A673 (cell line): Measurements from ENCODE around the gene LMBR1. TPM values are rescaled to one million over a fixed set of nuclear protein-coding genes. Genes with fewer than 3 reads are reported as not detected.
"Not testable (repeated sequence)": the region's sequence is repeated elsewhere in the genome, so short reads cannot be mapped to it uniquely, and the experiment has no call there.

ENCODE experiments used
- BruUV-seq: library from RNA; stranded (reverse); fragments of 400-500 nt; replicated peaks from 2 replicates; lab custom pipeline; 2021; lab: Mats Ljungman, UMichigan
- CTCF ChIA-PET: fragments of 300-600 bp; sonication (Branson Sonifier 250); formaldehyde crosslinking; loops from one replicate; lab custom pipeline; 2022; ENCODE audit warnings: antibody characterized with exemption; lab: Charles Lee
- POLR2A ChIA-PET: fragments of 300-600 bp; sonication (Branson Sonifier 250); formaldehyde crosslinking; loops from one replicate; lab custom pipeline; 2022; ENCODE audit warnings: antibody characterized with exemption; ENCODE audit not compliant: low non-redundant PET; lab: Charles Lee
- DNase-seq: peaks from one replicate; pipeline ENCODE4 v3.0.0-alpha.2; 2015; ENCODE audit warnings: low spot score
- H3K27ac ChIP-seq: fragments of 200-600 bp; sonication (generic); 2 replicates; pipeline ENCODE4 v1.5.1; 2016; ENCODE audit warnings: mixed run types, low read depth, mild to moderate bottlenecking, mixed read lengths, antibody characterized with exemption, low read length; ENCODE audit not compliant: poor library complexity, severe bottlenecking
- H3K27me3 ChIP-seq: fragments of 200-600 bp; sonication (generic); replicated peaks from 2 replicates; pipeline ENCODE4 v1.6.1; 2017; ENCODE audit warnings: mixed run types, low read depth, mild to moderate bottlenecking, mixed read lengths, antibody characterized with exemption, low read length; ENCODE audit not compliant: insufficient read depth, poor library complexity
- H3K36me3 ChIP-seq: fragments of 200-600 bp; sonication (generic); 2 replicates; pipeline ENCODE4 v1.6.1; 2016; ENCODE audit warnings: mixed run types, mild to moderate bottlenecking, mixed read lengths, antibody characterized with exemption, low read length; ENCODE audit not compliant: insufficient read depth, poor library complexity, severe bottlenecking
- H3K4me1 ChIP-seq: fragments of 200-600 bp; sonication (generic); 2 replicates; pipeline ENCODE4 v1.6.1; 2017; ENCODE audit warnings: mixed run types, mild to moderate bottlenecking, mixed read lengths, antibody characterized with exemption, low read length; ENCODE audit not compliant: insufficient read depth, poor library complexity, severe bottlenecking
- H3K4me3 ChIP-seq: fragments of 200-600 bp; sonication (generic); 2 replicates; pipeline ENCODE4 v1.5.1; 2016; ENCODE audit warnings: low read depth, mixed run types, mild to moderate bottlenecking, mixed read lengths, low read length; ENCODE audit not compliant: poor library complexity, severe bottlenecking
- H3K9me3 ChIP-seq: fragments of 200-600 bp; sonication (generic); 2 replicates; pipeline ENCODE4 v1.6.1; 2016; ENCODE audit warnings: mixed run types, low read depth, mild to moderate bottlenecking, mixed read lengths, antibody characterized with exemption, low read length; ENCODE audit not compliant: poor library complexity, severe bottlenecking
- EZH2 ChIP-seq: fragments of 200-600 bp; sonication (generic); IDR thresholded peaks from 2 replicates; pipeline ENCODE4 v1.6.1; 2017; ENCODE audit warnings: borderline replicate concordance, low read depth, mild to moderate bottlenecking, mixed read lengths, antibody characterized with exemption, low read length; ENCODE audit not compliant: poor library complexity, severe bottlenecking
- intact Hi-C: fragments of 100-400 bp; cut with micrococcal nuclease; formaldehyde crosslinking; loops from one replicate; pipeline ENCODE4 v1.10.0; 2022; ENCODE audit not compliant: unreplicated experiment
- total RNA-seq: library from RNA; stranded (reverse); gene quantifications from 2 replicates; pipeline ENCODE4 v1.2.3, GENCODE V29; 2021
- TF ChIP-seq, protein P1 (sequence below): fragments of 300-800, 200-600 bp; sonication (generic); conservative IDR thresholded peaks from 2 replicates; pipeline ENCODE4 v1.5.1; 2017; ENCODE audit warnings: low read depth, mild to moderate bottlenecking, antibody characterized with exemption, low read length, moderate library complexity, mixed read lengths

The LMBR1 gene
- total RNA-seq, 1 experiment from 2014 or later: 50.7 TPM

DNA sequence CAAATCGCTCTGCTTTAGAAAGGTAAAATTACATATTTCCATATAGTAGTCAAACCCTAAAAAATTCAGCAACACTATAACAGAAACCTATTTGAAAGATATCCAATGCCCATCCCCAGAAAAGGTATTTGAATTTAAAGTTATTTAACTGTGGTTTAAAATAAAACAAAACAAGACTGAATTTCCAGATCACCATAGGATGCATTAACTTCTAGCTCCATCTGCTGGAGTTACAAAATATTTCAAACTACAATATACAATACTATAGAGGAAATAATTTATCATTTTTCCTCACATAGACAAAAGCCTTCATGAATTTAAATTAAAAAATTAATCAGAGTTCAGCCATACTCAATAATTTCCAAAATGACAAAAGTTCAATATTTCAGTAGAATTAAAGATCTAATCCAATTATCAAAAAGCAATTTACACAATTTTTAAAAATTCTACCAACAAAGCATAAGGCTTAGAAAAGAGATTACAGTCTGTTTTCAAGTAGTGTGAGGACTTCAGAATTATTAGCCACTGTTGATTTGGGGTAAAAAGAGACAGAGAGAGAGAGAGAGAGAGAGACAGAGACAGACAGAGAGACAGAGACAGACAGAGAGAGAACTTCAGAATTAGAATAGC is 75.9 kb downstream of the LMBR1 start:
- Histone ChIP-seq H3K4me3 (no peak overlapping the region), H3K27ac (no peak overlapping the region), H3K9me3 (no peaks in the 10 kb centered on the region), H3K27me3 (no peaks in the 10 kb centered on the region), H3K4me1 (no peaks in the 10 kb centered on the region), H3K36me3 (no peaks in the 10 kb centered on the region)
- no TSS peak for BruUV-seq
- DNase-seq: peak; percentile 19
- CTCF ChIA-PET: no interaction called here
- POLR2A ChIA-PET: no interaction called here
- TF ChIP-seq EZH2: no peak
- TF ChIP-seq, protein P1, sequence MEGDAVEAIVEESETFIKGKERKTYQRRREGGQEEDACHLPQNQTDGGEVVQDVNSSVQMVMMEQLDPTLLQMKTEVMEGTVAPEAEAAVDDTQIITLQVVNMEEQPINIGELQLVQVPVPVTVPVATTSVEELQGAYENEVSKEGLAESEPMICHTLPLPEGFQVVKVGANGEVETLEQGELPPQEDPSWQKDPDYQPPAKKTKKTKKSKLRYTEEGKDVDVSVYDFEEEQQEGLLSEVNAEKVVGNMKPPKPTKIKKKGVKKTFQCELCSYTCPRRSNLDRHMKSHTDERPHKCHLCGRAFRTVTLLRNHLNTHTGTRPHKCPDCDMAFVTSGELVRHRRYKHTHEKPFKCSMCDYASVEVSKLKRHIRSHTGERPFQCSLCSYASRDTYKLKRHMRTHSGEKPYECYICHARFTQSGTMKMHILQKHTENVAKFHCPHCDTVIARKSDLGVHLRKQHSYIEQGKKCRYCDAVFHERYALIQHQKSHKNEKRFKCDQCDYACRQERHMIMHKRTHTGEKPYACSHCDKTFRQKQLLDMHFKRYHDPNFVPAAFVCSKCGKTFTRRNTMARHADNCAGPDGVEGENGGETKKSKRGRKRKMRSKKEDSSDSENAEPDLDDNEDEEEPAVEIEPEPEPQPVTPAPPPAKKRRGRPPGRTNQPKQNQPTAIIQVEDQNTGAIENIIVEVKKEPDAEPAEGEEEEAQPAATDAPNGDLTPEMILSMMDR: peak; percentile 57
- intact Hi-C loops: loop anchor here (5.0 to 10.0 kb wide), 2 partner anchors 172 to 1015 kb away; partner anchors contain the start of gene RNF32

DNA sequence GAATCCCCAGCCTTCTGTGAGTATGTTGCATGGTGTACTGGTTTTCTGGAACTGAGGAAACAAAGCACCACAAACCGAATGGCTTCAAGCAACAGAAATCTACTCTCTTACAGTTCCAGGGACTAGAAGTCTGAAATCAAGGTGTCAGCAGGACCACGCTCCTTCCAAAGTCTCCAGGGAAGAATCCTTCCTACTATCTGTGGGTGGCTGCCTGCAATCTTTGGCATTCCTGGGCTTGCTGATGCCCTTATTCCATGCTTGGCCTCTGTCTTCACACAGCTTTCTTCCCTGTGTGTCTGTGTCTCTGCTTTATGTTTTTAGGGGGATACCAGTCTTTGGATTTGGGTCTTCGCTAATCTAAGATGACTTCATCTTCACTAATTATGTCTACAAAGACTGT is 81.3 kb downstream of the LMBR1 start:
- no peaks in the 10 kb centered on the region for H3K4me1 ChIP-seq
- ChIA-PET CTCF (no interaction called here), POLR2A (no interaction called here)
- no TSS peak for BruUV-seq
- H3K36me3 ChIP-seq: no peaks in the 10 kb centered on the region
- TF ChIP-seq, protein P1: no peak
- TF ChIP-seq EZH2: no peak
- no peaks in the 10 kb centered on the region for H3K9me3 ChIP-seq
- no peaks in the 10 kb centered on the region for H3K27me3 ChIP-seq
- no peak overlapping the region for H3K27ac ChIP-seq
- no peak for DNase-seq
- intact Hi-C loops: loop anchor here (10.0 kb wide), 1 partner anchor 167 kb away; the partner anchor contains the start of gene RNF32
- no peak overlapping the region for H3K4me3 ChIP-seq

DNA sequence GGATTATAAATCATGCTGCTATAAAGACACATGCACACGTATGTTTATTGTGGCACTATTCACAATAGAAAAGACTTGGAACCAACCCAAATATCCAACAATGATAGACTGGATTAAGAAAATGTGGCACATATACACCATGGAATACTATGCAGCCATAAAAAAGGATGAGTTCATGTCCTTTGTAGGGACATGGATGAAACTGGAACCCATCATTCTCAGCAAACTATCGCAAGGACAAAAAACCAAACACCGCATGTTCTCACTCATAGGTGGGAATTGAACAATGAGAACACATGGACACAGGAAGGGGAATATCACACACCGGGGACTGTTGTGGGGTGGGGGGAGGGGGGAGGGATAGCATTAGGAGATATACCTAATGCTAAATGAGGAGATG is 89.3 kb downstream of the LMBR1 start:
- intact Hi-C loops, H3K27me3 ChIP-seq, POLR2A ChIA-PET, H3K9me3 ChIP-seq, H3K4me3 ChIP-seq, H3K27ac ChIP-seq, H3K36me3 ChIP-seq, H3K4me1 ChIP-seq, CTCF ChIA-PET, DNase-seq, BruUV-seq: not testable (repeated sequence)

DNA sequence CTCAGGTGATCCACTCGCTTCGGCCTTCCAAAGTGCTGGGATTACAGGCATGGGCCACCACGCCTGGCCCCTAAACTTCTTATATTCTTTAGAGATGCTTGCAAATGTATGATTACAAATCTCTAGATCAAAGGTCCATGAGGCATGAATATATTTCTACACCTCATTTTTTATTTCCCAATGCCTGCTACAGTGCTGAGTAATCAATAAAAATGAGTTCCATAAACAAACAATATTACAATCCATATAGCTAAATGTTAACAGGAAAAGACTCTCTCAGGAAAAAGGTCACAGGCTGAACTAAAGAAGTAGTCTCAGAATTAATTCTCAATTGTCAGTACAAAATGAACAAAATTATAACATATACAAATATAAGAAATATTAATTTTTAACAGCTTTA is 90.8 kb downstream of the LMBR1 start:
- no TSS peak for BruUV-seq
- H3K36me3 ChIP-seq: no peaks in the 10 kb centered on the region
- no peak overlapping the region for H3K27ac ChIP-seq
- no peak for TF ChIP-seq EZH2
- TF ChIP-seq, protein P1: no peak
- POLR2A ChIA-PET: no interaction called here
- intact Hi-C loops: no loop called here
- H3K9me3 ChIP-seq: no peaks in the 10 kb centered on the region
- DNase-seq: no peak
- no peaks in the 10 kb centered on the region for H3K4me1 ChIP-seq
- CTCF ChIA-PET: no interaction called here
- H3K4me3 ChIP-seq: no peak overlapping the region
- no peaks in the 10 kb centered on the region for H3K27me3 ChIP-seq
